ENCODE measurements around the gene TRMT10B. TPM values are rescaled to one million over a fixed set of nuclear protein-coding genes. Genes with fewer than 3 reads are reported as not detected.

TRMT10B gene
- total RNA-seq, 1 experiment from 2014 or later = 6.1 TPM

- H3K4me3 Mint-ChIP-seq = no peak overlapping the region
- no peaks in the 10 kb centered on the region for H3K9me3 Mint-ChIP-seq
- H3K36me3 Mint-ChIP-seq = no peaks in the 10 kb centered on the region
- POLR2A ChIA-PET = no interaction called here
- no peak overlapping the region for H3K27ac Mint-ChIP-seq
- no peaks in the 10 kb centered on the region; the same call in 1 of the 2 replicates for H3K27me3 Mint-ChIP-seq (ENCODE audit: low read depth)
- no peak for TF ChIP-seq NR1H2 (CRISPR knock-in tag; IDR thresholded peaks at IDR 0.05)
- TF ChIP-seq NR3C1 (CRISPR knock-in tag; conservative IDR thresholded peaks at IDR 0.05; ENCODE audit: low read depth) = no peak
- peaks cover 9% of the 10 kb centered on the region for H3K4me1 Mint-ChIP-seq
- CTCF ChIA-PET = no interaction called here
- no peak for ATAC-seq
- no peak for DNase-seq (ENCODE audit: low spot score)
Measured at GRCh38 chr9:37732952-37733351, 20.7 kb upstream of the TRMT10B start.

- no peaks in the 10 kb centered on the region for H3K9me3 Mint-ChIP-seq
- H3K36me3 Mint-ChIP-seq = no peaks in the 10 kb centered on the region
- no peak for TF ChIP-seq ZNF138 (CRISPR knock-in tag; conservative IDR thresholded peaks at IDR 0.05)
- no peak for TF ChIP-seq ZNF263 (CRISPR knock-in tag; IDR thresholded peaks at IDR 0.05; ENCODE audit: low read depth)
- no peak for TF ChIP-seq PRRX2 (CRISPR knock-in tag; IDR thresholded peaks at IDR 0.05)
- TF ChIP-seq, protein P1, sequence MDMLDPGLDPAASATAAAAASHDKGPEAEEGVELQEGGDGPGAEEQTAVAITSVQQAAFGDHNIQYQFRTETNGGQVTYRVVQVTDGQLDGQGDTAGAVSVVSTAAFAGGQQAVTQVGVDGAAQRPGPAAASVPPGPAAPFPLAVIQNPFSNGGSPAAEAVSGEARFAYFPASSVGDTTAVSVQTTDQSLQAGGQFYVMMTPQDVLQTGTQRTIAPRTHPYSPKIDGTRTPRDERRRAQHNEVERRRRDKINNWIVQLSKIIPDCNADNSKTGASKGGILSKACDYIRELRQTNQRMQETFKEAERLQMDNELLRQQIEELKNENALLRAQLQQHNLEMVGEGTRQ (CRISPR knock-in tag; IDR thresholded peaks at IDR 0.05) = no peak
- no peak for TF ChIP-seq GRHL2 (CRISPR knock-in tag; IDR thresholded peaks at IDR 0.05; ENCODE audit: insufficient replicate concordance, severe bottlenecking)
- TF ChIP-seq SOX15 (CRISPR knock-in tag; IDR thresholded peaks at IDR 0.05) = no peak
- no peak for TF ChIP-seq ELF4 (CRISPR knock-in tag; IDR thresholded peaks at IDR 0.05; ENCODE audit: low read depth)
- TF ChIP-seq PRDM15 (CRISPR knock-in tag; IDR thresholded peaks at IDR 0.05) = no peak
- TF ChIP-seq IRF2 (CRISPR knock-in tag; IDR thresholded peaks at IDR 0.05; ENCODE audit: borderline replicate concordance, low read depth) = no peak
- no peak for TF ChIP-seq ZBTB21 (CRISPR knock-in tag; IDR thresholded peaks at IDR 0.05; ENCODE audit: borderline replicate concordance)
- no peak for TF ChIP-seq SMAD3 (CRISPR knock-in tag; IDR thresholded peaks at IDR 0.05; ENCODE audit: borderline replicate concordance)
- TF ChIP-seq CTCF (IDR thresholded peaks at IDR 0.05) = no peak
- TF ChIP-seq ATF3 (CRISPR knock-in tag; conservative IDR thresholded peaks at IDR 0.05) = no peak
- TF ChIP-seq FOXP1 (CRISPR knock-in tag; IDR thresholded peaks at IDR 0.05; ENCODE audit: borderline replicate concordance) = no peak
- TF ChIP-seq, protein P2, sequence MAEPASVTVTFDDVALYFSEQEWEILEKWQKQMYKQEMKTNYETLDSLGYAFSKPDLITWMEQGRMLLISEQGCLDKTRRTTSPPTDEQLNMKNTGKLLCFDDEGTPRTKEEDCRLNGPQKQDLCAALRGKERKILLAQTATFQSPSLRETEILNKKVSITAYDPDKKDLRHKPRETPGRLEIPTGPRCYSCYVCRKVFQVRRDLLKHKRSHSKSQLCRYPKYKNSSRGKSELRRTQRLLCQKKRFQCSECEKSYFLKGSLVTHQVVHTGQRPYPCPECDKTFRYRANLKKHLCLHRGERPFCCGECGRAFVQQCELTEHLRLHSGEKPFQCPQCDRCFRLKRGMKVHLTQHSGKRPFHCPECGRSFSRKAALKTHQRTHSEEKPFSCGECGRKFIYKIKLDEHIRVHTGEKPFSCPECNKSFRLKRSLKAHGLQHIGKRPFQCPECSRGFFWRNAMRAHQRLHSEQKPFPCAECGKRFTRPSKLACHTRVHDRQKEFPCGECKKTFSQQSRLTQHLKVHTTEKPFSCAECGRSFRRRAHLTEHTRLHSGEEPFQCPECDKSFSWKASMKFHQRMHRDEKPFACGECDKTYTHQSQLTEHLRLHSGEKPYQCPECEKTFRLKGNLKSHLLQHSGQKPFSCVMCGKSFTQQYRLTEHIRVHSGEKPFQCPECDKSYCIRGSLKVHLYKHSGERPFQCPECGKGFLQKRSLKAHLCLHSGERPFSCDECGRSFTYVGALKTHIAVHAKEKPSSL (CRISPR knock-in tag; conservative IDR thresholded peaks at IDR 0.05) = no peak
- TF ChIP-seq ATF2 (CRISPR knock-in tag; IDR thresholded peaks at IDR 0.05; ENCODE audit: borderline replicate concordance, low read depth) = no peak
- TF ChIP-seq FOXJ3 (CRISPR knock-in tag; IDR thresholded peaks at IDR 0.05; ENCODE audit: borderline replicate concordance) = no peak
- TF ChIP-seq CREM (CRISPR knock-in tag; IDR thresholded peaks at IDR 0.05) = no peak
- TF ChIP-seq, protein P3, sequence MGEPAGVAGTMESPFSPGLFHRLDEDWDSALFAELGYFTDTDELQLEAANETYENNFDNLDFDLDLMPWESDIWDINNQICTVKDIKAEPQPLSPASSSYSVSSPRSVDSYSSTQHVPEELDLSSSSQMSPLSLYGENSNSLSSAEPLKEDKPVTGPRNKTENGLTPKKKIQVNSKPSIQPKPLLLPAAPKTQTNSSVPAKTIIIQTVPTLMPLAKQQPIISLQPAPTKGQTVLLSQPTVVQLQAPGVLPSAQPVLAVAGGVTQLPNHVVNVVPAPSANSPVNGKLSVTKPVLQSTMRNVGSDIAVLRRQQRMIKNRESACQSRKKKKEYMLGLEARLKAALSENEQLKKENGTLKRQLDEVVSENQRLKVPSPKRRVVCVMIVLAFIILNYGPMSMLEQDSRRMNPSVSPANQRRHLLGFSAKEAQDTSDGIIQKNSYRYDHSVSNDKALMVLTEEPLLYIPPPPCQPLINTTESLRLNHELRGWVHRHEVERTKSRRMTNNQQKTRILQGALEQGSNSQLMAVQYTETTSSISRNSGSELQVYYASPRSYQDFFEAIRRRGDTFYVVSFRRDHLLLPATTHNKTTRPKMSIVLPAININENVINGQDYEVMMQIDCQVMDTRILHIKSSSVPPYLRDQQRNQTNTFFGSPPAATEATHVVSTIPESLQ (CRISPR knock-in tag; IDR thresholded peaks at IDR 0.05) = no peak
- no peaks in the 10 kb centered on the region; the same call in 1 of the 2 replicates for H3K27me3 Mint-ChIP-seq (ENCODE audit: low read depth)
- CTCF ChIA-PET = no interaction called here
- ATAC-seq (no peak), DNase-seq (ENCODE audit: low spot score) (no peak)
- H3K4me1 Mint-ChIP-seq = no peaks in the 10 kb centered on the region
- no peak overlapping the region for H3K4me3 Mint-ChIP-seq
- H3K27ac Mint-ChIP-seq = no peak overlapping the region
- POLR2A ChIA-PET = no interaction called here
Measured at GRCh38 chr9:37739222-37739621, 14.4 kb upstream of the TRMT10B start.

Measured in WTC11 (cell line).